Thyroid gland (tissue), 4 donors: Measurements from ENCODE around the gene BCL2. TPM values are rescaled to one million over a fixed set of nuclear protein-coding genes. Genes with fewer than 3 reads are reported as not detected.

ENCODE experiments used
- DNase-seq, 2 donors: peaks; one replicate each; pipeline ENCODE4 v3.0.0-alpha.2; 2019
- H3K27ac ChIP-seq, 3 donors: fragments of 200-600 bp; sonication (generic); 1 replicate in 2 of 3; 2 replicates in 1 of 3; pipeline ENCODE4 v1.5.1; 2016 to 2019; ENCODE audit warnings: mild to moderate bottlenecking in 1 of 3, moderate library complexity in 1 of 3
- H3K27me3 ChIP-seq: fragments of 200-600 bp; sonication (generic); one replicate; pipeline ENCODE4 v1.5.1; 2019
- H3K36me3 ChIP-seq, 2 donors: fragments of 200-600 bp; sonication (generic); one replicate each; pipeline ENCODE4 v1.5.1; 2016 to 2019
- H3K4me1 ChIP-seq, 2 donors: fragments of 200-600 bp; sonication (generic); one replicate each; pipeline ENCODE4 v1.5.1; 2017 to 2019
- H3K4me3 ChIP-seq, 3 donors: fragments of 200-600 bp; sonication (generic); replicated peaks in 1 of 3; 1 replicate in 2 of 3; 2 replicates in 1 of 3; pipeline ENCODE4 v1.5.1; 2016; ENCODE audit warnings: mild to moderate bottlenecking in 1 of 3
- H3K9me3 ChIP-seq: fragments of 200-600 bp; sonication (generic); one replicate; pipeline ENCODE4 v1.5.1; 2017
- POLR2A ChIP-seq, 2 donors: fragments of 450-650 bp; IDR thresholded peaks; one replicate each; pipeline ENCODE4 v1.6.1; 2017; ENCODE audit warnings: antibody characterized with exemption in 2 of 2, mild to moderate bottlenecking in 2 of 2, moderate library complexity in 1 of 2
- WGBS, 2 donors: methylation state at CpG; one replicate each; pipeline ENCODE4 v1.1.5; 2017; 5-methylcytosine and 5-hydroxymethylcytosine counted together
- intact Hi-C: fragments of 100-400 bp; cut with DNase I; formaldehyde crosslinking; loops from one replicate; pipeline ENCODE4 v1.15.1; 2023
- total RNA-seq, 4 donors: library from RNA; depleted of rRNA; stranded (reverse); fragments of >200 nt; gene quantifications; one replicate each; pipeline ENCODE4 v1.2.3, GENCODE V29; 2016
- TF ChIP-seq, protein P1 (sequence below), 6 experiments: fragments of 200-600 bp in 3 of 6; fragments of 450-650 bp in 3 of 6; sonication (generic) in 3 of 6; IDR thresholded peaks; one replicate each; pipeline ENCODE4 v1.5.1; 2016 to 2019; ENCODE audit warnings: antibody characterized with exemption in 6 of 6, mild to moderate bottlenecking in 2 of 6, inconsistent platforms in 1 of 6, moderate library complexity in 1 of 6

The BCL2 gene
- total RNA-seq, 4 donors from 2014 or later, result 108 to 163 (median 115) TPM

- intact Hi-C loops, result no loop called here
- Histone ChIP-seq H3K36me3 (no peaks in the 10 kb centered on the region), H3K4me3 (no peak overlapping the region), H3K27me3 (no peaks in the 10 kb centered on the region), H3K4me1 (no peaks in the 10 kb centered on the region), H3K27ac (no peak overlapping the region), H3K9me3 (no peaks in the 10 kb centered on the region)
- WGBS, 2 donors, result 96 to 97% methylated on average over 5 of the region's 5 CpGs
- TF ChIP-seq, protein P1, sequence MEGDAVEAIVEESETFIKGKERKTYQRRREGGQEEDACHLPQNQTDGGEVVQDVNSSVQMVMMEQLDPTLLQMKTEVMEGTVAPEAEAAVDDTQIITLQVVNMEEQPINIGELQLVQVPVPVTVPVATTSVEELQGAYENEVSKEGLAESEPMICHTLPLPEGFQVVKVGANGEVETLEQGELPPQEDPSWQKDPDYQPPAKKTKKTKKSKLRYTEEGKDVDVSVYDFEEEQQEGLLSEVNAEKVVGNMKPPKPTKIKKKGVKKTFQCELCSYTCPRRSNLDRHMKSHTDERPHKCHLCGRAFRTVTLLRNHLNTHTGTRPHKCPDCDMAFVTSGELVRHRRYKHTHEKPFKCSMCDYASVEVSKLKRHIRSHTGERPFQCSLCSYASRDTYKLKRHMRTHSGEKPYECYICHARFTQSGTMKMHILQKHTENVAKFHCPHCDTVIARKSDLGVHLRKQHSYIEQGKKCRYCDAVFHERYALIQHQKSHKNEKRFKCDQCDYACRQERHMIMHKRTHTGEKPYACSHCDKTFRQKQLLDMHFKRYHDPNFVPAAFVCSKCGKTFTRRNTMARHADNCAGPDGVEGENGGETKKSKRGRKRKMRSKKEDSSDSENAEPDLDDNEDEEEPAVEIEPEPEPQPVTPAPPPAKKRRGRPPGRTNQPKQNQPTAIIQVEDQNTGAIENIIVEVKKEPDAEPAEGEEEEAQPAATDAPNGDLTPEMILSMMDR (IDR thresholded peaks at IDR 0.05), result no peak
- TF ChIP-seq POLR2A (IDR thresholded peaks at IDR 0.05), result no peak
- no peak for DNase-seq
Observed at GRCh38 chr18:63085611-63086010, 234.0 kb downstream of the BCL2 start.

- 92 to 94% methylated on average over 7 of the region's 7 CpGs for WGBS, 2 donors
- Histone ChIP-seq H3K4me1 (no peaks in the 10 kb centered on the region), H3K4me3 (no peak overlapping the region), H3K36me3 (no peaks in the 10 kb centered on the region), H3K27ac (no peak overlapping the region), H3K27me3 (no peaks in the 10 kb centered on the region), H3K9me3 (no peaks in the 10 kb centered on the region)
- TF ChIP-seq, protein P1 (IDR thresholded peaks at IDR 0.05), result no peak
- TF ChIP-seq POLR2A (IDR thresholded peaks at IDR 0.05), result no peak
- intact Hi-C loops, result no loop called here
- DNase-seq, result no peak
Observed at GRCh38 chr18:63084219-63084618, 235.3 kb downstream of the BCL2 start.

GRCh38 chr18:63083555-63083954, 236.0 kb downstream of the BCL2 start:
- Histone ChIP-seq H3K27ac (no peak overlapping the region), H3K4me1 (no peaks in the 10 kb centered on the region), H3K36me3 (no peaks in the 10 kb centered on the region), H3K9me3 (no peaks in the 10 kb centered on the region), H3K27me3 (no peaks in the 10 kb centered on the region), H3K4me3 (no peak overlapping the region)
- intact Hi-C loops, result no loop called here
- 91 to 93% methylated on average over 2 of the region's 2 CpGs for WGBS, 2 donors
- TF ChIP-seq, protein P1 (IDR thresholded peaks at IDR 0.05), result no peak
- no peak for TF ChIP-seq POLR2A (IDR thresholded peaks at IDR 0.05)
- no peak for DNase-seq

DNA sequence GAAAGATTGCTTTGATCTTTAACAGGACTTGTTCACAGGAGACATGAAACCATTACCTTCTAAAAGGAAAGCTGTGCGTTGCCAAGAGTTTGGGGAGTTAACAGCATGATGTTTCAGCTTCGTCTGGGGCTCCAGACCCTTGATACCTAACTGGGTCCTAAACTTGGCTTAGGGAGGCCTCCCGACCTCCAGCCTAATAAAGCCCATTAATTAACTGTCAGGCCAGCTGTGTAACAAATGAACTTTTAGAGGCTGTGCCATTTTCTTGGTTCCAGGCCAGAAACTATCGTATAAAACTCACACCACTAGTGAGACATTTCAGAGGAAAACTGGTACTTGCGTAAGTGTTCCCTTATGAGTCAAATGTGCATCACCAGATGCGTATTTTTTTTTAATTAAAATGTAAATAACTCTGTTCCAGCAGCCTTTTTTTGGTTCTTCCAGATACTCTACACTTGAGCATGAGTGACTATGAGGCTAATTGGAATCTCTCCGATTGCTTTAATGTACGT, 236.5 kb downstream of the BCL2 start:
- H3K36me3 ChIP-seq, result no peaks in the 10 kb centered on the region
- H3K4me3 ChIP-seq, result no peak overlapping the region
- H3K27ac ChIP-seq, result no peak overlapping the region
- TF ChIP-seq, protein P1 (IDR thresholded peaks at IDR 0.05), result no peak
- no peak for TF ChIP-seq POLR2A (IDR thresholded peaks at IDR 0.05)
- H3K27me3 ChIP-seq, result no peaks in the 10 kb centered on the region
- intact Hi-C loops, result no loop called here
- DNase-seq, result no peak
- WGBS, 2 donors, result 85 to 86% methylated on average over 8 of the region's 8 CpGs
- no peaks in the 10 kb centered on the region for H3K4me1 ChIP-seq
- H3K9me3 ChIP-seq, result no peaks in the 10 kb centered on the region

GRCh38 chr18:63082366-63083019, 237.1 kb downstream of the BCL2 start:
- Histone ChIP-seq H3K9me3 (no peaks in the 10 kb centered on the region), H3K4me3 (no peak overlapping the region), H3K36me3 (no peaks in the 10 kb centered on the region), H3K27me3 (no peaks in the 10 kb centered on the region), H3K27ac (no peak overlapping the region), H3K4me1 (no peaks in the 10 kb centered on the region)
- 86 to 90% methylated on average over 7 of the region's 7 CpGs for WGBS, 2 donors
- intact Hi-C loops, result no loop called here
- no peak for TF ChIP-seq POLR2A (IDR thresholded peaks at IDR 0.05)
- TF ChIP-seq, protein P1 (IDR thresholded peaks at IDR 0.05), result no peak
- DNase-seq, result no peak
